ENCODE results near the gene BDNF. TPM values are rescaled to one million over a fixed set of nuclear protein-coding genes. Genes with fewer than 3 reads are reported as not detected.
A peak's percentile ranks its signal among the peaks of the same experiment; 100 is the strongest.

BDNF gene
- total RNA-seq, 1 donor from 2014 or later, result 4.8 TPM

DNA sequence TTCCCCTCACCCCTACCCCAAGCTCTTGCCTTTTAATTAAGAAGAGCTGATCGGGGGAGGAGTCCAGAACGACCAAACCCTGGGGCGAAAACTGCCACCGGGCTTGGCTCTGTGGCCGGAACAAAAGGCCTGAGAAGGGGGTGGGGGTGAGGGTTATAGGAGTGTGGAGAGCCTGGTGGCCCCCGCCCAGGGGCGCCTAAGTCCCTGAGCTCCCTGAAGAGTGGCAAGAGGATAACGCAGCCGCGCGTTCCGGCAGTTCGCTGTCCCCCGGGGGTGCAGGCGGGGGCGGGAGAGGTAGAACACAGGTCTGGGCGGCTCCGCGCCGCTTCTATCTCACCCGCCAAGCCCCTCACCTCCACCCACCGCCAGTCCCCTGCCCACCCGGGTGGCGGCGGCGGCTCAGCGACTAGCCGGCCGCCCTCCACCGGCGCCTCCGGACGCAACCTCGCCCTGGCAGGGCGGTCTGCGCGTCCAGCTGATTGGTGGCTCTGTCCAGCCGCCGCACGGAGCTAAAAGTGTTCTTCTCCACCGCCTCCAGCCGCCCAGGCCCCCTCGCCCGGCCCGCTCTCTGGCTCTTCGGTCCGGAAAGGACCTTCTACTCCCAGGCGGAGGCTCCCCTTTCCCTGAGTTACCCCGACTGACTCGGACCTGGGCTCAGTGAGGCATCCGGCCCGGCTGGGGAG is 18.7 kb upstream of the BDNF start:
- Histone ChIP-seq H3K4me3 (ENCODE audit: low read depth, low read length) (peak overlapping the region; percentile 62), H3K27me3 (ENCODE audit: control insufficient read depth, insufficient read depth, low read length) (peaks cover 26% of the 10 kb centered on the region), H3K36me3 (ENCODE audit: control insufficient read depth, insufficient read depth, low read length) (no peaks in the 10 kb centered on the region)
- TF ChIP-seq, protein P1, sequence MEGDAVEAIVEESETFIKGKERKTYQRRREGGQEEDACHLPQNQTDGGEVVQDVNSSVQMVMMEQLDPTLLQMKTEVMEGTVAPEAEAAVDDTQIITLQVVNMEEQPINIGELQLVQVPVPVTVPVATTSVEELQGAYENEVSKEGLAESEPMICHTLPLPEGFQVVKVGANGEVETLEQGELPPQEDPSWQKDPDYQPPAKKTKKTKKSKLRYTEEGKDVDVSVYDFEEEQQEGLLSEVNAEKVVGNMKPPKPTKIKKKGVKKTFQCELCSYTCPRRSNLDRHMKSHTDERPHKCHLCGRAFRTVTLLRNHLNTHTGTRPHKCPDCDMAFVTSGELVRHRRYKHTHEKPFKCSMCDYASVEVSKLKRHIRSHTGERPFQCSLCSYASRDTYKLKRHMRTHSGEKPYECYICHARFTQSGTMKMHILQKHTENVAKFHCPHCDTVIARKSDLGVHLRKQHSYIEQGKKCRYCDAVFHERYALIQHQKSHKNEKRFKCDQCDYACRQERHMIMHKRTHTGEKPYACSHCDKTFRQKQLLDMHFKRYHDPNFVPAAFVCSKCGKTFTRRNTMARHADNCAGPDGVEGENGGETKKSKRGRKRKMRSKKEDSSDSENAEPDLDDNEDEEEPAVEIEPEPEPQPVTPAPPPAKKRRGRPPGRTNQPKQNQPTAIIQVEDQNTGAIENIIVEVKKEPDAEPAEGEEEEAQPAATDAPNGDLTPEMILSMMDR (IDR thresholded peaks at IDR 0.05; ENCODE audit: insufficient read depth, low read length, poor library complexity, severe bottlenecking), result no peak
- no peak for DNase-seq (ENCODE audit: low read depth)

DNA sequence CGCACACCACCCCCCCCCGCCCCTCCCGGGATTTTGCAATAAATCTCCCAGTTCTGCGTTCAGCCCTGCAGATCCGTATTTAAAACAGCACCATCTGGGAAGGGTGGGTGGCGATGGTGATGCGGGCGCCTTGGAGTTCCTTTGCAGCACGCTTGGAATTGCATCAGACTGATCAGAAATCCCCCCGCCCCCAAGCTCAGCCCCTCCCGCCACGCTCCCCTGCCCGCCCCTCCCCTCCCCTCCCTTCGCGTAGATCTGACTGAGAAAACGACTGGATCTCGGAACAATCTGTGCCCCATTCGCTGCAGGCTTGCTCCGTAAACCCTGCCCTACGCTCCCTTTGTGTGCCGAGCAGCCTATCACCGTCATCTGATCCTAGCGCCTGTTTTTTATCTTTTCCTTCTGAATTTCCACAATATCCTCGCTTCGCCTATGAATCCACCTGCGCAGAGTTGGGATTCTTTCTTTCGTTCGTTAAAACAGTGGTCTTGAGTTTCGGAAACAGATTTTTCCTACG is 18.1 kb upstream of the BDNF start:
- peak; percentile 65 for DNase-seq (ENCODE audit: low read depth)
- peaks cover 26% of the 10 kb centered on the region for H3K27me3 ChIP-seq (ENCODE audit: control insufficient read depth, insufficient read depth, low read length)
- peak overlapping the region; percentile 62 for H3K4me3 ChIP-seq (ENCODE audit: low read depth, low read length)
- no peaks in the 10 kb centered on the region for H3K36me3 ChIP-seq (ENCODE audit: control insufficient read depth, insufficient read depth, low read length)
- TF ChIP-seq, protein P1 (IDR thresholded peaks at IDR 0.05; ENCODE audit: insufficient read depth, low read length, poor library complexity, severe bottlenecking), result no peak

- Histone ChIP-seq H3K4me3 (ENCODE audit: low read depth, low read length) (peak overlapping the region; percentile 62), H3K36me3 (ENCODE audit: control insufficient read depth, insufficient read depth, low read length) (no peaks in the 10 kb centered on the region), H3K27me3 (ENCODE audit: control insufficient read depth, insufficient read depth, low read length) (peaks cover 26% of the 10 kb centered on the region)
- TF ChIP-seq, protein P1 (IDR thresholded peaks at IDR 0.05; ENCODE audit: insufficient read depth, low read length, poor library complexity, severe bottlenecking), result no peak
- no peak for DNase-seq (ENCODE audit: low read depth)
Measured at GRCh38 chr11:27717801-27718229, 17.6 kb upstream of the BDNF start.

GRCh38 chr11:27717377-27717776 is 17.1 kb upstream of the BDNF start:
- Histone ChIP-seq H3K27me3 (ENCODE audit: control insufficient read depth, insufficient read depth, low read length) (peaks cover 23% of the 10 kb centered on the region), H3K4me3 (ENCODE audit: low read depth, low read length) (no peak overlapping the region), H3K36me3 (ENCODE audit: control insufficient read depth, insufficient read depth, low read length) (no peaks in the 10 kb centered on the region)
- TF ChIP-seq, protein P1 (IDR thresholded peaks at IDR 0.05; ENCODE audit: insufficient read depth, low read length, poor library complexity, severe bottlenecking), result peak; percentile 38
- no peak for DNase-seq (ENCODE audit: low read depth)

DNA sequence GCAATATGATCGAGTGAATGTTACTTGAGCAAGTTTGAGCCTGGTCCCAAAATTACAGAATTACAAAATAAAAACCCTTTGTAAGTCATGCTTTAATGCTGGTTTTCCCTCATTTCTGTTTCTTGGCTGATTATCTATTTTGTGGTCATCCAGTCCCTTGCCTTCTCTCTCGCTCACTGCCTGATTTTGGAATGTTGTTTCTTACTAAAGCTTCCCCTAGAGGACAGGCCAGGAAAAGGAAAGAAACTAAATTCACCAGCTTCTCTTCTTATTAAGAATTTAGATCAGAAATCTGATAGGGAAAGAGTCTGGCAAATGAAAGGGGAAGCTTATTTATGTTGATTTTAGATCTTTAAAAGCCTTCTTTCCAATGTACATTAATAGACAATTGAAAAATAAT is 16.6 kb upstream of the BDNF start:
- peaks cover 18% of the 10 kb centered on the region for H3K27me3 ChIP-seq (ENCODE audit: control insufficient read depth, insufficient read depth, low read length)
- no peak overlapping the region for H3K4me3 ChIP-seq (ENCODE audit: low read depth, low read length)
- TF ChIP-seq, protein P1 (IDR thresholded peaks at IDR 0.05; ENCODE audit: insufficient read depth, low read length, poor library complexity, severe bottlenecking), result peak; percentile 36
- no peak for DNase-seq (ENCODE audit: low read depth)
- H3K36me3 ChIP-seq (ENCODE audit: control insufficient read depth, insufficient read depth, low read length), result no peaks in the 10 kb centered on the region

GRCh38 chr11:27716216-27716615 is 16.0 kb upstream of the BDNF start:
- DNase-seq (ENCODE audit: low read depth), result no peak
- Histone ChIP-seq H3K27me3 (ENCODE audit: control insufficient read depth, insufficient read depth, low read length) (peaks cover 12% of the 10 kb centered on the region), H3K36me3 (ENCODE audit: control insufficient read depth, insufficient read depth, low read length) (no peaks in the 10 kb centered on the region), H3K4me3 (ENCODE audit: low read depth, low read length) (no peak overlapping the region)
- TF ChIP-seq, protein P1 (IDR thresholded peaks at IDR 0.05; ENCODE audit: insufficient read depth, low read length, poor library complexity, severe bottlenecking), result no peak

Data from kidney epithelial cell (primary cell).